Right lobe of liver (tissue), 4 donors: ENCODE data around the gene DUS2.

Experiments used
- POLR2A ChIP-seq: fragments of 450-650 bp; IDR thresholded peaks from one replicate; pipeline ENCODE4 v1.6.1; 2017; ENCODE audit warnings: antibody characterized with exemption, mild to moderate bottlenecking
- TF ChIP-seq, protein P1 (sequence below), 4 donors: fragments of 200-600 bp in 3 of 4; fragments of 450-650 bp in 1 of 4; IDR thresholded peaks; one replicate each; pipeline versions ENCODE4 v1.5.1 to v1.8.0; 2016 to 2022; ENCODE audit warnings: antibody characterized with exemption in 4 of 4, mild to moderate bottlenecking in 2 of 4
- donor health status: DM: no; HTN: no; CAD: no.
- donor health status: DM: no; HTN: no; CAD: no.
- donor health status: DM: no; HTN: yes; CAD: no.

DNA sequence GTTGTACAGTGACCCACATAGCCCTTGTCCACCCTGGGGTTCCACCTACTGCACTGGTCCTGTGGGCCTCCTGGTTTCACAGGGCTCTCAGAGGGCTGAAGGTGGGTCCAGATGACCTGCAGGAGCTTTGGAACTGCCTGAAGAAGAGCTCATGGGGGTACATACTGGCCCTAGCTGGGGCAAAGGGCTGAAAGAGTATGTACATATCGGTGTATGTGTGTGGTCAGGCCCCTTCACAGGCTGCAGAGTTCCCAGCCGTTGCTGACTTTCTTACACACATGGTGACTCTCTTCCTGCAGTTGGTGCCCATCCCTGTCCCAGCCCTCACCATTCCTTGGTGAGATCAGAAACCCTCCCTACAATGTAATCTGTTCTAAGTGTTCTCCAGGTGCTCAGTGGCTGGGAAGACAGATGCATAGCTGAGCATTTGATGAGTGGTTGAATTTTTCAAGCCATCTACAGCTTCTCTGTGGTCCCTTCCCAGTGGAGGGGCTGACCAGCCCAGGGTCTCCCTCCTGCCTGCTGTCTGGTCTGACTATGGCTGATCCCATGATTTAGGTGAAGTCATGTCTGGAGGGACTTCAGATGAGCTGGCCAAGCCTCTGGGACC lies 59.6 kb downstream of the DUS2 start:
- no peak for TF ChIP-seq POLR2A
- TF ChIP-seq, protein P1, sequence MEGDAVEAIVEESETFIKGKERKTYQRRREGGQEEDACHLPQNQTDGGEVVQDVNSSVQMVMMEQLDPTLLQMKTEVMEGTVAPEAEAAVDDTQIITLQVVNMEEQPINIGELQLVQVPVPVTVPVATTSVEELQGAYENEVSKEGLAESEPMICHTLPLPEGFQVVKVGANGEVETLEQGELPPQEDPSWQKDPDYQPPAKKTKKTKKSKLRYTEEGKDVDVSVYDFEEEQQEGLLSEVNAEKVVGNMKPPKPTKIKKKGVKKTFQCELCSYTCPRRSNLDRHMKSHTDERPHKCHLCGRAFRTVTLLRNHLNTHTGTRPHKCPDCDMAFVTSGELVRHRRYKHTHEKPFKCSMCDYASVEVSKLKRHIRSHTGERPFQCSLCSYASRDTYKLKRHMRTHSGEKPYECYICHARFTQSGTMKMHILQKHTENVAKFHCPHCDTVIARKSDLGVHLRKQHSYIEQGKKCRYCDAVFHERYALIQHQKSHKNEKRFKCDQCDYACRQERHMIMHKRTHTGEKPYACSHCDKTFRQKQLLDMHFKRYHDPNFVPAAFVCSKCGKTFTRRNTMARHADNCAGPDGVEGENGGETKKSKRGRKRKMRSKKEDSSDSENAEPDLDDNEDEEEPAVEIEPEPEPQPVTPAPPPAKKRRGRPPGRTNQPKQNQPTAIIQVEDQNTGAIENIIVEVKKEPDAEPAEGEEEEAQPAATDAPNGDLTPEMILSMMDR (IDR thresholded peaks at IDR 0.05), result no peak
